HepG2 (cell line): ENCODE measurements around the gene TEDC1. TPM values are rescaled to one million over a fixed set of nuclear protein-coding genes. Genes with fewer than 3 reads are reported as not detected.

Source experiments
- PTBP1 ChIP-seq: fragments of 200-400 bp; formaldehyde crosslinking; IDR thresholded peaks from 2 replicates; pipeline ENCODE4 v1.6.1; 2018; ENCODE audit warnings: low read length, low read depth; ENCODE audit not compliant: poor library complexity, severe bottlenecking
- SNRNP70 ChIP-seq: fragments of 200-400 bp; formaldehyde crosslinking; IDR thresholded peaks from 2 replicates; pipeline ENCODE4 v1.6.1; 2017; ENCODE audit warnings: mild to moderate bottlenecking, low read depth, low read length, moderate library complexity
- SOX13 ChIP-seq, 3 experiments: fragments of 450-650 bp in 1 of 3; sonication (generic) in 1 of 3; formaldehyde crosslinking in 1 of 3; IDR thresholded peaks in 2 of 3; conservative IDR thresholded peaks in 1 of 3; 2 replicates each; pipeline versions ENCODE4 v1.5.0 to v1.6.1; 2016 to 2020; ENCODE audit warnings: antibody characterized with exemption in 1 of 3, mild to moderate bottlenecking in 1 of 3, missing compliant biosample characterization in 1 of 3, missing genetic modification reagents in 1 of 3, moderate library complexity in 1 of 3
- TBP ChIP-seq: sonication (generic); formaldehyde crosslinking; IDR thresholded peaks from 2 replicates; pipeline ENCODE4 v1.5.0; 2020; ENCODE audit warnings: missing genetic modification reagents
- TCF12 ChIP-seq, 2 experiments: fragments of 450-650 bp in 1 of 2; sonication (generic) in 1 of 2; formaldehyde crosslinking in 1 of 2; IDR thresholded peaks; 2 replicates each; pipeline versions ENCODE4 v1.6.1 to v1.8.0; 2017 to 2022; ENCODE audit warnings: antibody characterized with exemption in 1 of 2, mild to moderate bottlenecking in 1 of 2, missing genetic modification reagents in 1 of 2, moderate library complexity in 1 of 2
- ZBTB3 ChIP-seq: sonication (generic); formaldehyde crosslinking; IDR thresholded peaks from 2 replicates; pipeline ENCODE4 v1.4.0; 2020; ENCODE audit warnings: low read depth, mild to moderate bottlenecking, moderate library complexity, missing genetic modification reagents, borderline replicate concordance
- ZFAT ChIP-seq: sonication (generic); formaldehyde crosslinking; conservative IDR thresholded peaks from 2 replicates; pipeline ENCODE4 v1.8.1; 2023; ENCODE audit warnings: missing genetic modification reagents, inconsistent platforms
- ZNF280D ChIP-seq: sonication (generic); formaldehyde crosslinking; IDR thresholded peaks from 2 replicates; pipeline ENCODE4 v1.5.1; 2020; ENCODE audit warnings: mild to moderate bottlenecking, missing genetic modification reagents
- ZNF607 ChIP-seq: sonication (generic); formaldehyde crosslinking; IDR thresholded peaks from 2 replicates; pipeline ENCODE4 v1.5.1; 2020; ENCODE audit warnings: missing genetic modification reagents, mild to moderate bottlenecking, borderline replicate concordance
- ZNF629 ChIP-seq: sonication (generic); formaldehyde crosslinking; conservative IDR thresholded peaks from 2 replicates; pipeline ENCODE4 v1.5.0; 2020; ENCODE audit warnings: missing genetic modification reagents
- polyA plus RNA-seq, 8 experiments: library from polyadenylated mRNA; depleted of rRNA in 3 of 8; stranded (reverse) in 7 of 8; unstranded in 1 of 8; fragments of >200 nt; fragmentation: Illumina TruSeq in 4 of 8; extraction: Trizol in 4 of 8; gene quantifications; 2 replicates each; pipeline versions ENCODE4 v1.2.1 to v1.2.3, GENCODE V29; 2011 to 2016; ENCODE audit warnings: low read depth in 4 of 8, missing spikeins in 1 of 8, mixed read lengths in 1 of 8; ENCODE audit not compliant: insufficient read depth in 1 of 8
- total RNA-seq, 5 experiments: library from RNA; depleted of rRNA; stranded (reverse); fragments of >200 nt; fragmentation: Illumina TruSeq; extraction: Trizol; gene quantifications; 2 replicates each; pipeline ENCODE4 v1.2.3, GENCODE V29; 2016; ENCODE audit warnings: low read depth in 1 of 5
- TF ChIP-seq, protein P1 (sequence below): sonication (generic); formaldehyde crosslinking; IDR thresholded peaks from 2 replicates; pipeline ENCODE4 v1.4.0; 2020; ENCODE audit warnings: missing genetic modification reagents
- TF ChIP-seq, protein P2 (sequence below): sonication (generic); formaldehyde crosslinking; IDR thresholded peaks from 2 replicates; pipeline ENCODE4 v1.8.0; 2022; ENCODE audit warnings: mild to moderate bottlenecking, missing genetic modification reagents, borderline replicate concordance
- TF ChIP-seq, protein P3 (sequence below): IDR thresholded peaks from 2 replicates; pipeline ENCODE4 v1.6.1; 2012; ENCODE audit warnings: inconsistent platforms
- TF ChIP-seq, protein P4 (sequence below): sonication (generic); formaldehyde crosslinking; IDR thresholded peaks from 2 replicates; pipeline ENCODE4 v1.8.0; 2022; ENCODE audit warnings: mild to moderate bottlenecking, missing genetic modification reagents; ENCODE audit not compliant: insufficient replicate concordance

TEDC1 gene
- total and polyA plus RNA-seq, 2 of the 13 experiments (the other 11 are each of a cell fraction or from before 2014, with no cell fraction given) = 5.7 to 27.4 TPM

GRCh38 chr14:105491366-105491973, 424 bp downstream of the TEDC1 start (continued):
- TF ChIP-seq TCF12 (IDR thresholded peaks at IDR 0.05) (no peak), TCF12 (CRISPR knock-in tag; IDR thresholded peaks at IDR 0.05) (0 out of 2 replicates have a peak, but pooled peaks have one; percentile 42), TBP (CRISPR knock-in tag) (no peak), ZNF280D (CRISPR knock-in tag) (no peak), SOX13 (IDR thresholded peaks at IDR 0.05) (no peak), SOX13 (CRISPR knock-in tag; conservative IDR thresholded peaks at IDR 0.05 in 1 of 2, IDR thresholded peaks at IDR 0.05 in 1 of 2) (peak in 1 of 2 experiments; percentile 2; a peak in 1 of 4 replicates), ZFAT (CRISPR knock-in tag) (no peak), PTBP1 (no peak), ZBTB3 (CRISPR knock-in tag) (no peak), ZNF607 (CRISPR knock-in tag) (0 out of 2 replicates have a peak, but pooled peaks have one; percentile 32), SNRNP70 (no peak; the same call in 1 of the 2 replicates), ZNF629 (CRISPR knock-in tag) (peak; percentile 24; the same call in 1 of the 2 replicates)
- TF ChIP-seq, protein P1, sequence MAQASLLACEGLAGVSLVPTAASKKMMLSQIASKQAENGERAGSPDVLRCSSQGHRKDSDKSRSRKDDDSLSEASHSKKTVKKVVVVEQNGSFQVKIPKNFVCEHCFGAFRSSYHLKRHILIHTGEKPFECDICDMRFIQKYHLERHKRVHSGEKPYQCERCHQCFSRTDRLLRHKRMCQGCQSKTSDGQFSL = peak; percentile 63; the same call in 1 of the 2 replicates
- TF ChIP-seq, protein P2, sequence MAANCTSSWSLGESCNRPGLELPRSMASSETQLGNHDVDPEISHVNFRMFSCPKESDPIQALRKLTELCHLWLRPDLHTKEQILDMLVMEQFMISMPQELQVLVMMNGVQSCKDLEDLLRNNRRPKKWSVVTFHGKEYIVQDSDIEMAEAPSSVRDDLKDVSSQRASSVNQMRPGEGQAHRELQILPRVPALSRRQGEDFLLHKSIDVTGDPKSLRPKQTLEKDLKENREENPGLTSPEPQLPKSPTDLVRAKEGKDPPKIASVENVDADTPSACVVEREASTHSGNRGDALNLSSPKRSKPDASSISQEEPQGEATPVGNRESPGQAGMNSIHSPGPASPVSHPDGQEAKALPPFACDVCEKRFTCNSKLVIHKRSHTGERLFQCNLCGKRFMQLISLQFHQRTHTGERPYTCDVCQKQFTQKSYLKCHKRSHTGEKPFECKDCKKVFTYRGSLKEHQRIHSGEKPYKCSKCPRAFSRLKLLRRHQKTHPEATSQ = peak; percentile 30; the same call in 1 of the 2 replicates
- TF ChIP-seq, protein P3, sequence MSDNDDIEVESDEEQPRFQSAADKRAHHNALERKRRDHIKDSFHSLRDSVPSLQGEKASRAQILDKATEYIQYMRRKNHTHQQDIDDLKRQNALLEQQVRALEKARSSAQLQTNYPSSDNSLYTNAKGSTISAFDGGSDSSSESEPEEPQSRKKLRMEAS = peak; percentile 8; the same call in 1 of the 2 replicates
- TF ChIP-seq, protein P4, sequence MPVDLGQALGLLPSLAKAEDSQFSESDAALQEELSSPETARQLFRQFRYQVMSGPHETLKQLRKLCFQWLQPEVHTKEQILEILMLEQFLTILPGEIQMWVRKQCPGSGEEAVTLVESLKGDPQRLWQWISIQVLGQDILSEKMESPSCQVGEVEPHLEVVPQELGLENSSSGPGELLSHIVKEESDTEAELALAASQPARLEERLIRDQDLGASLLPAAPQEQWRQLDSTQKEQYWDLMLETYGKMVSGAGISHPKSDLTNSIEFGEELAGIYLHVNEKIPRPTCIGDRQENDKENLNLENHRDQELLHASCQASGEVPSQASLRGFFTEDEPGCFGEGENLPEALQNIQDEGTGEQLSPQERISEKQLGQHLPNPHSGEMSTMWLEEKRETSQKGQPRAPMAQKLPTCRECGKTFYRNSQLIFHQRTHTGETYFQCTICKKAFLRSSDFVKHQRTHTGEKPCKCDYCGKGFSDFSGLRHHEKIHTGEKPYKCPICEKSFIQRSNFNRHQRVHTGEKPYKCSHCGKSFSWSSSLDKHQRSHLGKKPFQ (CRISPR knock-in tag) = peak; percentile 17
